SK-N-DZ (cell line): ENCODE data around the gene SPOUT1.
A peak's percentile ranks its signal among the peaks of the same experiment; 100 is the strongest.

ENCODE experiments used
- DNase-seq: peaks from one replicate; pipeline ENCODE4 v3.0.0-alpha.2; 2015; ENCODE audit warnings: low spot score

Gene SPOUT1

GRCh38 chr9:128773049-128773448 lies 56.5 kb downstream of the SPOUT1 start:
- no peak for DNase-seq

- peak; percentile 85 for DNase-seq
Measured at GRCh38 chr9:128771745-128772519, 57.7 kb downstream of the SPOUT1 start, which contains the start of gene ZER1. Gene ZER1, minus strand, starts transcription at chr9:128771927. Its CDS starts 16,362 bp downstream, at chr9:128755565.

GRCh38 chr9:128771094-128771721 lies 58.4 kb downstream of the SPOUT1 start:
- no peak for DNase-seq

- DNase-seq = no peak
Measured at GRCh38 chr9:128770286-128771030, 59.1 kb downstream of the SPOUT1 start.
